GM18873 (cell line): ENCODE results near the gene PSG7.
"Not testable (repeated sequence)": the region's sequence is repeated elsewhere in the genome, so short reads cannot be mapped to it uniquely, and the experiment has no call there.

ENCODE experiments used
- ATAC-seq: cut with Tn5 transposase; IDR thresholded peaks from one replicate; pipeline ENCODE4 v1.9.1; 2021; ENCODE audit warnings: mild to moderate bottlenecking, moderate library complexity, moderate number of reproducible peaks; ENCODE audit not compliant: unreplicated experiment, low FRiP score

PSG7 gene

DNA sequence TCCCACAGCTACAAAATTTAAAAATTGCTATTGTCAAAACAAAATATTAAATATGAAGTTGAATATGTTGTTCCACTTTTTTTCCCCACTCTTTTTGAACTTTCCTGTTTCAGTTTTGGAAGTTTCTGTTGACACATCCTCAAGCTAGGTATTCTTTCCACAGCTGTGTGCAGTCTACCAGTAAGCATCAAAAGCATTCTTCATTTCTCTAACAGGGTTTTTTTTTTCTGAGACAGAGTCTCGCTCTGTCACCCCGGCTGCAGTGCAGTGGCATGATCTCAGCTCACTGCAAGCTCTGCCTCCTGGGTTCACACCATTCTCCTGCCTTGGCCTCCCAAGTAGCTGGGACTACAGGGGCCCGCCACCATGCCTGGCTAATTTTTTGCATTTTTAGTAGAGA is 62.9 kb downstream of the PSG7 start:
- not testable (repeated sequence) for ATAC-seq
